BLaER1 treated with 17β-estradiol and CSF1 and Interleukin-3, amounts not matched to agents 10 nM and 100 nM (cell line): ENCODE results near the gene GLIS2.

ENCODE experiments used
- H3K27ac ChIP-seq, 11 experiments: shearing (Covaris generic); formaldehyde crosslinking; 2 replicates each; pipeline ENCODE4 v1.8.1; 2022
- H3K27me3 ChIP-seq, 11 experiments: shearing (Covaris generic); formaldehyde crosslinking; 2 replicates each; pipeline ENCODE4 v1.8.1; 2022
- H3K36me3 ChIP-seq, 11 experiments: shearing (Covaris generic); formaldehyde crosslinking; 2 replicates each; pipeline ENCODE4 v1.8.1; 2022
- H3K4me1 ChIP-seq, 10 experiments: shearing (Covaris generic); formaldehyde crosslinking; 2 replicates each; pipeline ENCODE4 v1.8.1; 2022
- H3K4me2 ChIP-seq, 11 experiments: shearing (Covaris generic); formaldehyde crosslinking; 2 replicates each; pipeline ENCODE4 v1.8.1; 2022
- H3K4me3 ChIP-seq, 10 experiments: shearing (Covaris generic); formaldehyde crosslinking; 2 replicates each; pipeline ENCODE4 v1.8.1; 2022
- H3K9ac ChIP-seq, 11 experiments: shearing (Covaris generic); formaldehyde crosslinking; 2 replicates each; pipeline ENCODE4 v1.8.1; 2022
- H3K9me3 ChIP-seq, 11 experiments: shearing (Covaris generic); formaldehyde crosslinking; replicated peaks in 1 of 11; 2 replicates each; pipeline ENCODE4 v1.8.1; 2022
- H4K20me1 ChIP-seq, 11 experiments: shearing (Covaris generic); formaldehyde crosslinking; 2 replicates each; pipeline ENCODE4 v1.8.1; 2022
- Cebpa-rat ChIP-seq, 11 experiments: shearing (Covaris generic); IDR thresholded peaks; 2 replicates each; pipeline ENCODE4 v1.8.1; 2022

GLIS2 gene

GRCh38 chr16:4378999-4379690 lies 63.3 kb downstream of the GLIS2 start:
- H3K9ac ChIP-seq = peak overlapping the region in 5 of 11 experiments; percentile 9 to 33 (median 17); a peak in 5 of 22 replicates
- no peaks in the 10 kb centered on the region for H3K9me3 ChIP-seq
- peak overlapping the region in 4 of 11 experiments; percentile 16 to 63 (median 58); a peak in 6 of 22 replicates for H3K4me2 ChIP-seq

GRCh38 chr16:4380119-4381063 lies 64.5 kb downstream of the GLIS2 start:
- H3K4me1 ChIP-seq = peaks cover 46 to 82% (median 69%) of the 10 kb centered on the region in 10 experiments
- no peak for TF ChIP-seq Cebpa-rat (IDR thresholded peaks at IDR 0.05)
- 0 out of 22 replicates have a peak overlapping the region, but pooled peaks of 1 of the 11 experiments have one; percentile 2 for H3K4me2 ChIP-seq
- no peak overlapping the region for H3K4me3 ChIP-seq
- H3K27me3 ChIP-seq = no peaks in the 10 kb centered on the region
- peaks cover 15 to 85% (median 56%) of the 10 kb centered on the region in 11 experiments; a peak in 21 of 22 replicates for H3K36me3 ChIP-seq
- no peak overlapping the region; a peak in 2 of 22 replicates for H3K9ac ChIP-seq
- H4K20me1 ChIP-seq = peaks cover 68 to 99% (median 97%) of the 10 kb centered on the region in 11 experiments
- H3K9me3 ChIP-seq = no peaks in the 10 kb centered on the region
- H3K27ac ChIP-seq = peak overlapping the region in 4 of 11 experiments; percentile 2 to 36 (median 22); a peak in 4 of 22 replicates

More at GRCh38 chr16:4378999-4379690, 63.3 kb downstream of the GLIS2 start:
- no peak for TF ChIP-seq Cebpa-rat (IDR thresholded peaks at IDR 0.05)
- peaks cover 77 to 99% (median 97%) of the 10 kb centered on the region in 11 experiments for H4K20me1 ChIP-seq
- no peaks in the 10 kb centered on the region for H3K27me3 ChIP-seq
- no peak overlapping the region for H3K27ac ChIP-seq
- H3K4me3 ChIP-seq = no peak overlapping the region
- H3K36me3 ChIP-seq = peaks cover 15 to 80% (median 45%) of the 10 kb centered on the region in 11 experiments; a peak in 21 of 22 replicates
- peaks cover 59 to 82% (median 69%) of the 10 kb centered on the region in 10 experiments for H3K4me1 ChIP-seq

- peaks cover 64 to 99% (median 97%) of the 10 kb centered on the region in 11 experiments for H4K20me1 ChIP-seq
- no peak overlapping the region for H3K4me3 ChIP-seq
- TF ChIP-seq Cebpa-rat (IDR thresholded peaks at IDR 0.05) = no peak
- H3K4me1 ChIP-seq = peaks cover 38 to 83% (median 69%) of the 10 kb centered on the region in 10 experiments
- no peaks in the 10 kb centered on the region for H3K27me3 ChIP-seq
- H3K36me3 ChIP-seq = peaks cover 20 to 87% (median 58%) of the 10 kb centered on the region in 11 experiments; a peak in 21 of 22 replicates
- H3K27ac ChIP-seq = peak overlapping the region in 2 of 11 experiments; percentile 29 to 36; a peak in 2 of 22 replicates
- H3K4me2 ChIP-seq = no peak overlapping the region
- no peaks in the 10 kb centered on the region for H3K9me3 ChIP-seq
- no peak overlapping the region for H3K9ac ChIP-seq
These were observed 65.4 kb downstream of the GLIS2 start for GRCh38 chr16:4381072-4381934.

DNA sequence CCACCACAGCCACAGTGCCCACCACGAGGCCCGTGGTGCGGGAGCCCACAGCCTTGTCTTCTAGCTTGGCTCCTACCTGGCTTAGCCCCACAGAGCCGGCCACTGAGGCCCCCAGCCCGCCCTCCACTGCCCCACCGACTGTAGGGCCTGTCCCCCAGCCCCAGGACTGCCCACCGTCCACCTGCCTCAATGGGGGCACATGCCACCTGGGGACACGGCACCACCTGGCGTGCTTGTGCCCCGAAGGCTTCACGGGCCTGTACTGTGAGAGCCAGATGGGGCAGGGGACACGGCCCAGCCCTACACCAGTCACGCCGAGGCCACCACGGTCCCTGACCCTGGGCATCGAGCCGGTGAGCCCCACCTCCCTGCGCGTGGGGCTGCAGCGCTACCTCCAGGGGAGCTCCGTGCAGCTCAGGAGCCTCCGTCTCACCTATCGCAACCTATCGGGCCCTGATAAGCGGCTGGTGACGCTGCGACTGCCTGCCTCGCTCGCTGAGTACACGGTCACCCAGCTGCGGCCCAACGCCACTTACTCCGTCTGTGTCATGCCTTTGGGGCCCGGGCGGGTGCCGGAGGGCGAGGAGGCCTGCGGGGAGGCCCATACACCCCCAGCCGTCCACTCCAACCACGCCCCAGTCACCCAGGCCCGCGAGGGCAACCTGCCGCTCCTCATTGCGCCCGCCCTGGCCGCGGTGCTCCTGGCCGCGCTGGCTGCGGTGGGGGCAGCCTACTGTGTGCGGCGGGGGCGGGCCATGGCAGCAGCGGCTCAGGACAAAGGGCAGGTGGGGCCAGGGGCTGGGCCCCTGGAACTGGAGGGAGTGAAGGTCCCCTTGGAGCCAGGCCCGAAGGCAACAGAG lies 66.3 kb downstream of the GLIS2 start:
- Histone ChIP-seq H3K4me1 (peaks cover 45 to 83% (median 73%) of the 10 kb centered on the region in 10 experiments), H3K27me3 (no peaks in the 10 kb centered on the region), H3K4me2 (peak overlapping the region in 4 of 11 experiments; percentile 82 to 91 (median 86); a peak in 1 of 22 replicates), H3K27ac (peak overlapping the region in 8 of 11 experiments; percentile 25 to 73 (median 58); a peak in 10 of 22 replicates), H3K4me3 (no peak overlapping the region), H3K9ac (peak overlapping the region in 6 of 11 experiments; percentile 45 to 62 (median 52); a peak in 7 of 22 replicates), H3K36me3 (peaks cover 22 to 94% (median 67%) of the 10 kb centered on the region in 11 experiments; a peak in 21 of 22 replicates), H4K20me1 (peaks cover 63 to 100% (median 98%) of the 10 kb centered on the region in 11 experiments), H3K9me3 (no peaks in the 10 kb centered on the region)
- no peak for TF ChIP-seq Cebpa-rat (IDR thresholded peaks at IDR 0.05)

DNA sequence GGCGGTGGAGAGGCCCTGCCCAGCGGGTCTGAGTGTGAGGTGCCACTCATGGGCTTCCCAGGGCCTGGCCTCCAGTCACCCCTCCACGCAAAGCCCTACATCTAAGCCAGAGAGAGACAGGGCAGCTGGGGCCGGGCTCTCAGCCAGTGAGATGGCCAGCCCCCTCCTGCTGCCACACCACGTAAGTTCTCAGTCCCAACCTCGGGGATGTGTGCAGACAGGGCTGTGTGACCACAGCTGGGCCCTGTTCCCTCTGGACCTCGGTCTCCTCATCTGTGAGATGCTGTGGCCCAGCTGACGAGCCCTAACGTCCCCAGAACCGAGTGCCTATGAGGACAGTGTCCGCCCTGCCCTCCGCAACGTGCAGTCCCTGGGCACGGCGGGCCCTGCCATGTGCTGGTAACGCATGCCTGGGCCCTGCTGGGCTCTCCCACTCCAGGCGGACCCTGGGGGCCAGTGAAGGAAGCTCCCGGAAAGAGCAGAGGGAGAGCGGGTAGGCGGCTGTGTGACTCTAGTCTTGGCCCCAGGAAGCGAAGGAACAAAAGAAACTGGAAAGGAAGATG lies 67.0 kb downstream of the GLIS2 start:
- H3K27me3 ChIP-seq = no peaks in the 10 kb centered on the region
- peak overlapping the region in 9 of 11 experiments; percentile 81 to 91 (median 84); a peak in 15 of 22 replicates for H3K4me2 ChIP-seq
- peaks cover 39 to 83% (median 67%) of the 10 kb centered on the region in 10 experiments for H3K4me1 ChIP-seq
- peaks cover 57 to 100% (median 96%) of the 10 kb centered on the region in 11 experiments for H4K20me1 ChIP-seq
- peaks cover 26 to 96% (median 73%) of the 10 kb centered on the region in 11 experiments for H3K36me3 ChIP-seq
- no peak overlapping the region for H3K4me3 ChIP-seq
- peak overlapping the region in 8 of 11 experiments; percentile 25 to 73 (median 58); a peak in 15 of 22 replicates for H3K27ac ChIP-seq
- no peaks in the 10 kb centered on the region for H3K9me3 ChIP-seq
- peak overlapping the region in 8 of 11 experiments; percentile 19 to 62 (median 51); a peak in 14 of 22 replicates for H3K9ac ChIP-seq
- no peak for TF ChIP-seq Cebpa-rat (IDR thresholded peaks at IDR 0.05)

- Histone ChIP-seq H4K20me1 (peaks cover 47 to 100% (median 93%) of the 10 kb centered on the region in 11 experiments), H3K27me3 (no peaks in the 10 kb centered on the region), H3K4me2 (peak overlapping the region in 9 of 11 experiments; percentile 81 to 91 (median 84); a peak in 19 of 22 replicates), H3K4me1 (peaks cover 35 to 77% (median 57%) of the 10 kb centered on the region in 10 experiments), H3K9ac (peak overlapping the region in 10 of 11 experiments; percentile 9 to 65 (median 51); a peak in 17 of 22 replicates), H3K4me3 (peak overlapping the region in 2 of 10 experiments; percentile 11 to 44; a peak in 3 of 20 replicates), H3K9me3 (no peaks in the 10 kb centered on the region), H3K27ac (peak overlapping the region in 9 of 11 experiments; percentile 20 to 73 (median 58); a peak in 15 of 22 replicates), H3K36me3 (peaks cover 36 to 97% (median 81%) of the 10 kb centered on the region in 11 experiments)
- TF ChIP-seq Cebpa-rat (IDR thresholded peaks at IDR 0.05) = no peak
These were observed 68.0 kb downstream of the GLIS2 start for GRCh38 chr16:4383591-4384444.
